WI38 (cell line): Measurements from ENCODE around the gene FER.
"Not testable (repeated sequence)": the region's sequence is repeated elsewhere in the genome, so short reads cannot be mapped to it uniquely, and the experiment has no call there.

Experiments
- H3K4me3 ChIP-seq: 2 replicates; pipeline ENCODE4 v1.5.1; 2011; ENCODE audit warnings: low read depth, mild to moderate bottlenecking, control low read depth, low read length
- CTCF ChIP-seq: IDR thresholded peaks from 2 replicates; pipeline ENCODE4 v1.5.1; 2012; ENCODE audit warnings: low read depth, mild to moderate bottlenecking, control low read depth, low read length

FER gene

GRCh38 chr5:108898257-108898656 is 150.6 kb downstream of the FER start:
- no peak overlapping the region for H3K4me3 ChIP-seq
- no peak for TF ChIP-seq CTCF

GRCh38 chr5:108898707-108899106 is 151.0 kb downstream of the FER start:
- TF ChIP-seq CTCF, result no peak
- H3K4me3 ChIP-seq, result no peak overlapping the region

GRCh38 chr5:108899244-108899643 is 151.5 kb downstream of the FER start:
- not testable (repeated sequence) for H3K4me3 ChIP-seq

GRCh38 chr5:108900668-108901067 is 153.0 kb downstream of the FER start:
- no peak for TF ChIP-seq CTCF
- no peak overlapping the region for H3K4me3 ChIP-seq

- H3K4me3 ChIP-seq, result no peak overlapping the region
- no peak for TF ChIP-seq CTCF
Measured at GRCh38 chr5:108905805-108906204, 158.1 kb downstream of the FER start.

GRCh38 chr5:108910627-108911026 is 162.9 kb downstream of the FER start:
- no peak overlapping the region for H3K4me3 ChIP-seq
- TF ChIP-seq CTCF, result no peak

- no peak overlapping the region for H3K4me3 ChIP-seq
- no peak for TF ChIP-seq CTCF
Measured at GRCh38 chr5:108911055-108911454, 163.4 kb downstream of the FER start.

GRCh38 chr5:108917596-108917995 is 169.9 kb downstream of the FER start:
- TF ChIP-seq CTCF, result no peak
- H3K4me3 ChIP-seq, result no peak overlapping the region
